Osteoblast (primary cell): ENCODE measurements around the gene DMRT3. TPM values are rescaled to one million over a fixed set of nuclear protein-coding genes. Genes with fewer than 3 reads are reported as not detected.

ENCODE experiments used
- DNase-seq: peaks from one replicate; pipeline ENCODE4 v3.0.0; 2011; ENCODE audit warnings: low spot score, mixed read lengths; ENCODE audit not compliant: insufficient read length; ENCODE audit errors: missing footprints
- H2AFZ ChIP-seq: 2 replicates; pipeline ENCODE4 v1.6.0; 2011; ENCODE audit warnings: mild to moderate bottlenecking, low read length
- H3K27ac ChIP-seq: 2 replicates; pipeline ENCODE4 v1.5.1; 2011; ENCODE audit warnings: mild to moderate bottlenecking, low read depth, low read length, moderate library complexity
- H3K27me3 ChIP-seq: 2 replicates; pipeline ENCODE4 v1.6.0; 2012; ENCODE audit warnings: mild to moderate bottlenecking, control low read depth, inconsistent platforms, low read length, moderate library complexity; ENCODE audit not compliant: insufficient read depth
- H3K36me3 ChIP-seq: 2 replicates; pipeline ENCODE4 v1.5.1; 2011; ENCODE audit warnings: mild to moderate bottlenecking, low read length, control low read depth, moderate library complexity; ENCODE audit not compliant: insufficient read depth
- H3K4me1 ChIP-seq: 2 replicates; pipeline ENCODE4 v1.5.1; 2011; ENCODE audit warnings: mild to moderate bottlenecking, low read length, control low read depth, moderate library complexity; ENCODE audit not compliant: insufficient read depth
- H3K4me2 ChIP-seq: 2 replicates; pipeline ENCODE4 v1.6.0; 2011; ENCODE audit warnings: mild to moderate bottlenecking, low read length; ENCODE audit not compliant: insufficient read depth
- H3K4me3 ChIP-seq: fragments of 200-600 bp; sonication (generic); 3 replicates; pipeline ENCODE4 v1.5.1; 2012; ENCODE audit warnings: mild to moderate bottlenecking, low read length, inconsistent platforms; ENCODE audit not compliant: insufficient read depth
- H3K79me2 ChIP-seq: 2 replicates; pipeline ENCODE4 v1.6.0; 2012; ENCODE audit warnings: mild to moderate bottlenecking, low read length, control low read depth, inconsistent platforms; ENCODE audit not compliant: insufficient read depth
- H3K9me3 ChIP-seq: 2 replicates; pipeline ENCODE4 v1.5.1; 2011; ENCODE audit warnings: low read depth, low read length, control low read depth
- H4K20me1 ChIP-seq: 2 replicates; pipeline ENCODE4 v1.6.0; 2012; ENCODE audit warnings: mild to moderate bottlenecking, low read length, control low read depth; ENCODE audit not compliant: insufficient read depth
- total RNA-seq: library from RNA; depleted of rRNA; stranded (reverse); fragments of >200 nt; gene quantifications from 2 replicates; pipeline ENCODE4 v1.2.3, GENCODE V29; 2012
- TF ChIP-seq, protein P1 (sequence below): IDR thresholded peaks from 2 replicates; pipeline ENCODE4 v1.5.1; 2011; ENCODE audit warnings: mild to moderate bottlenecking, low read depth, low read length, moderate library complexity; ENCODE audit errors: extremely low read depth

The DMRT3 gene
- total RNA-seq, 1 donor, result not detected

DNA sequence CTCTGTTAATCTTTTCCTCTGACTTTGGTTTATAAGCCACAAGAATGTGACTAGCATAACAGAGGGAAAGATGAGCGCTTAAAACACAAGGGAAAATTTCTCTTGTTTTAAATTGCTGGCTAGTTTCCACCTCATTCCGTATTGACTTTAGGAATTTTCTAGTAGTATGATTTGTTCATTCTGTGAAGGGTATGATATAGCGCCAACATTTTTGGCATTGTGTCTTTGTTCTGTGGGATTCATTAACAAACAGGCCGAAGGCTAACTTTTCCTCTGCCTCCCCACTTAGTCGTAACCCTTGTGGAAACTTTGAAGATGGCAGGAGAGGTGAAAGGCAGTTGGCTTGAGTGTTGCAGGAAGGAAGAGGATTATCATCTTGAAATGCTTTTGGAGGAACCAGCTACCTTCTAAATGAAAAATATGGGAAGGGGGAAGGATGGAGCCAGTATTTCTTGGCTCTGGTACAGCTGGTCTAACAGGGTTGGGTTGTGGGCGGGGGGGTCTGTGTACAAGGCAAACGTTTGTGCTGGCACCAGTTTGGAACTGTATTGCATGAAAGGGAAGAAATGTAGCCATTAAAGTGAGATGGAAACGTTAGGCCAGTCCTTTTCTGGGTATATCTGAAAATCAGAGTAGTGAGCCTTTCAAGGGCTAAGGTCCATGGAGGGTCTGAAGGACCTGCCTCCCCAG lies 52.2 kb downstream of the DMRT3 start:
- H3K9me3 ChIP-seq, result no peaks in the 10 kb centered on the region
- no peak overlapping the region for H2AFZ ChIP-seq
- TF ChIP-seq, protein P1, sequence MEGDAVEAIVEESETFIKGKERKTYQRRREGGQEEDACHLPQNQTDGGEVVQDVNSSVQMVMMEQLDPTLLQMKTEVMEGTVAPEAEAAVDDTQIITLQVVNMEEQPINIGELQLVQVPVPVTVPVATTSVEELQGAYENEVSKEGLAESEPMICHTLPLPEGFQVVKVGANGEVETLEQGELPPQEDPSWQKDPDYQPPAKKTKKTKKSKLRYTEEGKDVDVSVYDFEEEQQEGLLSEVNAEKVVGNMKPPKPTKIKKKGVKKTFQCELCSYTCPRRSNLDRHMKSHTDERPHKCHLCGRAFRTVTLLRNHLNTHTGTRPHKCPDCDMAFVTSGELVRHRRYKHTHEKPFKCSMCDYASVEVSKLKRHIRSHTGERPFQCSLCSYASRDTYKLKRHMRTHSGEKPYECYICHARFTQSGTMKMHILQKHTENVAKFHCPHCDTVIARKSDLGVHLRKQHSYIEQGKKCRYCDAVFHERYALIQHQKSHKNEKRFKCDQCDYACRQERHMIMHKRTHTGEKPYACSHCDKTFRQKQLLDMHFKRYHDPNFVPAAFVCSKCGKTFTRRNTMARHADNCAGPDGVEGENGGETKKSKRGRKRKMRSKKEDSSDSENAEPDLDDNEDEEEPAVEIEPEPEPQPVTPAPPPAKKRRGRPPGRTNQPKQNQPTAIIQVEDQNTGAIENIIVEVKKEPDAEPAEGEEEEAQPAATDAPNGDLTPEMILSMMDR, result no peak
- no peaks in the 10 kb centered on the region for H4K20me1 ChIP-seq
- H3K4me1 ChIP-seq, result no peaks in the 10 kb centered on the region
- no peak overlapping the region for H3K4me2 ChIP-seq
- H3K27ac ChIP-seq, result no peak overlapping the region
- H3K79me2 ChIP-seq, result no peaks in the 10 kb centered on the region
- H3K36me3 ChIP-seq, result no peaks in the 10 kb centered on the region
- no peaks in the 10 kb centered on the region for H3K27me3 ChIP-seq
- DNase-seq, result peak; percentile 57
- H3K4me3 ChIP-seq, result no peak overlapping the region

DNA sequence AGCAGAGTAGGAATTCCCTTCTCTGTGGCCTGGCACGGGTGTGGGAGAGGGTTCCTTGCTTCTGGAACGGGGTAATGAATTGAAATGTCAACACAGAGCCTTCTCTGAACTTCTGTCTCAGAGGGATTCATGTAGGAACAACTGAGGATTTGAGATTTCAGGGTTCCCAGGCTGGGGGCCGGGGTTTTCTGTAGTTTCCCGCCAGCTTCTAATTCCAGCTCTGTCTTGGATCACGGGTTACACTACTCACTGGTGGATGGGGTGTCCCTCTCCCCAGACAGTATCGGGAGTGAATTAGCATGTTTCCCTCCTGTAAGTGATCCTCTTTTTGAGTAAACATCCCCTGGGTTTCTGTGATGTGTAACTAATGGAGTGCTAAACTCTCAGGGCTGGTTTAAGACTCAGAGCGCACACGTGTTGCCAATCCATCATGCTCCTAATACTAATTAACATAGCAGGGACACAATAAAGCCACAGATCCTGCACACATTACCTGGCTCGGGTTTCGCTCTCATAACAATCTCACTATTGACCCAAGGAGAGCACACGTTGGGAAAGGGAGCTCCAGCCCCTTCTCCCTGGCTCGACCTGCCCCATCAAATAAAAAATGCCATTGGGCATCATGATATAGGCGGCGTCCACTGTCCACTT lies 55.6 kb downstream of the DMRT3 start:
- H3K4me3 ChIP-seq, result no peak overlapping the region
- no peak overlapping the region for H2AFZ ChIP-seq
- no peak overlapping the region for H3K27ac ChIP-seq
- DNase-seq, result peak; percentile 14
- TF ChIP-seq, protein P1, result no peak
- no peaks in the 10 kb centered on the region for H4K20me1 ChIP-seq
- no peaks in the 10 kb centered on the region for H3K79me2 ChIP-seq
- no peaks in the 10 kb centered on the region for H3K4me1 ChIP-seq
- no peaks in the 10 kb centered on the region for H3K27me3 ChIP-seq
- H3K36me3 ChIP-seq, result no peaks in the 10 kb centered on the region
- no peaks in the 10 kb centered on the region for H3K9me3 ChIP-seq
- no peak overlapping the region for H3K4me2 ChIP-seq

DNA sequence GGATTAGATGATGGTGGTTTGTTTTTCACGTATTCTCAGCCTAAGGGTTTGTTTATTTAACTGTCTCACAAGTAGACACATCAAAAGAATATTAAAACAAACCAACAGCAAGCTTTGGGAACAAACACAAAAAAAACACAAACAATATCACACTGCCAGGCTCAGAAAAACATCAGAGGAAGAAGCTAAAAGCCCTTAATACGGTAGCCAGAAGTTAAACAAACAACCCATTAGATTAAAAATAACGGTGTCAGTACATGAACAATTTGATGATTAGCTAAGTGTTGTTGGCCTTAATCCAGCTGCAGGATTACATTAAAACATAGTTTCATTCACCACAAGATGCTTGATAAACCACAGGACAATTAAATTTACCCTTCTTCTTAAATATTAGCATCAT lies 57.8 kb downstream of the DMRT3 start:
- TF ChIP-seq, protein P1, result no peak
- DNase-seq, result no peak
- no peak overlapping the region for H2AFZ ChIP-seq
- H3K79me2 ChIP-seq, result no peaks in the 10 kb centered on the region
- no peaks in the 10 kb centered on the region for H3K9me3 ChIP-seq
- no peaks in the 10 kb centered on the region for H3K4me1 ChIP-seq
- no peak overlapping the region for H3K4me2 ChIP-seq
- no peaks in the 10 kb centered on the region for H3K27me3 ChIP-seq
- H3K4me3 ChIP-seq, result no peak overlapping the region
- H4K20me1 ChIP-seq, result no peaks in the 10 kb centered on the region
- no peak overlapping the region for H3K27ac ChIP-seq
- no peaks in the 10 kb centered on the region for H3K36me3 ChIP-seq

DNA sequence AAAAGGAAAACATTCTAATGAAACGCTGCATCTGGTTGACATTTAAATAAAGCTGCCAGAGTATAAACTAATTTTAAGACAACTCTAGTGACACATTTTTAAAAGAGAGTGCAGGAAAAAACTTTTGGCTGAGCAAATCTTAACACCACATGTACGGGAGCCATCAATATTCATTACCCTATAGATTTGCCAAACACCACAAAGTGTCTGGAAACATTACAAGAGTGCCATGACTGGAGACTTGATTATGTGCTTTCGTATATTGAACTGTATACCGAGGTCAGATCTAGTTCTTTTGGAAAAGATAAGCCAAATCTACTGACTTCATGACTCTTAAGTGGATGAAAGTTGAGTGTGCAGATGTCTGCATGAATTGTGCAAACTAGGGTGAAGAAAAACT lies 63.1 kb downstream of the DMRT3 start:
- TF ChIP-seq, protein P1, result no peak
- Histone ChIP-seq H4K20me1 (no peaks in the 10 kb centered on the region), H3K4me1 (no peaks in the 10 kb centered on the region), H3K4me2 (no peak overlapping the region), H3K9me3 (no peaks in the 10 kb centered on the region), H3K4me3 (no peak overlapping the region), H3K36me3 (no peaks in the 10 kb centered on the region), H3K79me2 (no peaks in the 10 kb centered on the region), H2AFZ (no peak overlapping the region), H3K27ac (no peak overlapping the region), H3K27me3 (peaks cover 2% of the 10 kb centered on the region)
- DNase-seq, result no peak
